Mononuclear cell (primary cell): ENCODE data around the gene RTCB. TPM values are rescaled to one million over a fixed set of nuclear protein-coding genes. Genes with fewer than 3 reads are reported as not detected.

ENCODE experiments used
- total RNA-seq: library from RNA; depleted of rRNA; stranded (reverse); fragments of >200 nt; gene quantifications from one replicate; pipeline ENCODE4 v1.2.3, GENCODE V29; 2012

RTCB gene
- total RNA-seq, 1 donor = 80.3 TPM

Other genes with a start within 250 kb of the RTCB start
- 0.10 TPM for gene RFPL2, start 207.2 kb downstream of the RTCB start, total RNA-seq
- gene SLC5A4, start 156.9 kb downstream of the RTCB start, total RNA-seq = not detected
- 0.21 TPM for gene RFPL3, start 54.4 kb downstream of the RTCB start, total RNA-seq
- not detected for gene BPIFC, start 52.2 kb upstream of the RTCB start, total RNA-seq
- gene FBXO7, start 62.6 kb upstream of the RTCB start, total RNA-seq = 133 TPM